Muscle of back (tissue), 11 donors: ENCODE results near the gene ARMC2. TPM values are rescaled to one million over a fixed set of nuclear protein-coding genes. Genes with fewer than 3 reads are reported as not detected.

ENCODE experiments used
- DNase-seq, 3 donors: peaks; one replicate each; pipeline versions ENCODE4 v3.0.0 to v3.0.0-alpha.2; 2013
- polyA plus RNA-seq, 10 donors: library from polyadenylated mRNA; unstranded; fragments of 120-200 nt; gene quantifications; one replicate each; pipeline ENCODE4 v1.2.1, GENCODE V29; 2013; ENCODE audit not compliant: insufficient read length in 10 of 10

ARMC2 gene
- polyA plus RNA-seq, 10 donors: 5.4 to 10.8 (median 7.7) TPM

DNA sequence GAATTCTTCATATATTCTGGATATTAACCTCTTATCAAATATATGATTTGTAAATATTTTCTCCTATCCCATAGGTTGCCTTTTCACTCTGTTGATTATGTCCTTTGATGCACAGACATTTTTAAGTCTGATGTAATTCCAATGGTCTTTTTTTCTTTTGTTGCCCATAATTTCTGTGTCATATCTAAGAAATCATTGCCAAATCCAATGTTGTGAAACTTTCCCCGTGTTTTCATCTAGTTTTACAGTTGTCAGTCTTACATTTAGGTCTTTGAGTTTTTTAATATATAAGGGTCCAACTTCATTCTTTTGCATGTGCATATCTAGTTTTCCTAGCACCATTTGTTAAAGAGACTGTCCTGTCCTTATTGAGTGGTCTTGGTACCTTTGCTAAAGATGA is 134.9 kb downstream of the ARMC2 start:
- no peak for DNase-seq

DNA sequence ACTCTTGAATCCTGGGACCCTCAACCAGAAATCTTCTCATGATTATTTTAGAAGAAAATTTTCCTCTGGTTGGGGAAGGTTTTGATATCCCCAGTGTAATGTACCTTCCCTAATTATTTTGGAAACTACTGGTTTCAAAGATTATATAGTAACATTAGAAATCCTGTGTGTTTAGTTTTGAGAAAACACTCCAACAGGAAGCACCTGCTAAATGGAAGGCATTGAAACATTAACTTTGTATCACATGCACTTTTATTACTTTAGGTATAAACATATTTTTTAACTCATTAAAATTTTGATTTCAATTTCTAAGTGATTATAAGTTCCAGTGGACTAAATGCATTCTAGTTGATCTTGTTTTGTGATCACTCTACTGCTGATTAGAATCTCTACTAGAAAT is 137.1 kb downstream of the ARMC2 start:
- DNase-seq: no peak

GRCh38 chr6:108987156-108987555 is 138.9 kb downstream of the ARMC2 start:
- DNase-seq: no peak

DNA sequence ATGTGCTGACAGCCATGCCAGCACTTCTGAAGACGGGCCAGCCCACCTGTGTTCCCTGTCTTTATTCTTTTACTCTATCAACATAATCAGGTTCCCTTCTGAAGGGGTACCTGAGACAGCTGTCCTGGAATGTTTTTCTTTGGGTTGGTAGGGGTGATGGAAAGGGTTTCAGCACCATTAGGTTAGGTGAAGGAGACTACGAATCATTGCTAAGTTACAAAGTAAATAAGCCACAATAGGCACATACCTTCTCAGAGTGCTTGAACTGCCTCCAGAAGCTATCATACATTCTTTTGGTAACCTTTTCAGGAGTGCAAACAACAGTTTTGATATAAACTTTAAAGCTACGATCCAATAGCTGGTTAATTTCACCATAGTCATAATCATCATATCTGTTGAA is 140.1 kb downstream of the ARMC2 start:
- no peak for DNase-seq

DNA sequence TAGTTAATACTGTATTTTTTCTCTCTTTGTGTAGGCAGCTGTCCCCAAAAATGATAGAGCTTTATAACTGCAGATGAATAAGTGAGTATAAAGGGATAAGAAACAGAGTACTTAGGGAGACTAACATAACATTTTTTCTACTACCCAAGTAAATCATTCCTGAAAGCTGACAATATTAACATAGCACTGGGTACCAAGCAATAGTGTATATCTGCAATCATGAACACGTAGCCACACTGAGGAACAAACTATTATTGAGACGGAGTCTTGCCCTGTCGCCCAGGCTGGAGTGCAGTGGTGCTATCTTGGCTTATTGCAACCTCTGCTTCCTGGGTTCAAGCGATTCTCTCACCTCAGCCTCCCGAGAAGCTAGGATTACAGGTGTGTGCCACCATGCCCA is 140.5 kb downstream of the ARMC2 start:
- DNase-seq: no peak

DNA sequence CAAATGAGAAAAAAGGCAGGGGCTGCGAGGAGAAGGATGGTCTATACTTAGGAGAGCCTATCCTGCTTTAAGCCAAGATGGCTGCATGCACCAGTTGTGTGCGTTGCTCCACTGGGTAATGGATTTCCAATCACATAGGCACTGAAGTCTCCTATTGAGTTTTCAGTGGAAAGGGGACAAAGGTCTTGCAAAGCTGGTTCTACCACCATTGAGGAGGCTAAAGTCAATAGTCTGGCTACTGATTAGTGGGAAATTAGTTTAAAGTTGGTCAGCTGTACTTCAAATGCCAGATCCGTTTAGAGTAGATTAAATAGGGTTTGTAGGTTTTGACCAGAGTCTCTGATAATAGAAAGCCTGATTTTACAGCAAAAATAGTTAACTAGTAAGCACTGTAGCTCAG is 141.5 kb downstream of the ARMC2 start:
- DNase-seq: no peak

DNA sequence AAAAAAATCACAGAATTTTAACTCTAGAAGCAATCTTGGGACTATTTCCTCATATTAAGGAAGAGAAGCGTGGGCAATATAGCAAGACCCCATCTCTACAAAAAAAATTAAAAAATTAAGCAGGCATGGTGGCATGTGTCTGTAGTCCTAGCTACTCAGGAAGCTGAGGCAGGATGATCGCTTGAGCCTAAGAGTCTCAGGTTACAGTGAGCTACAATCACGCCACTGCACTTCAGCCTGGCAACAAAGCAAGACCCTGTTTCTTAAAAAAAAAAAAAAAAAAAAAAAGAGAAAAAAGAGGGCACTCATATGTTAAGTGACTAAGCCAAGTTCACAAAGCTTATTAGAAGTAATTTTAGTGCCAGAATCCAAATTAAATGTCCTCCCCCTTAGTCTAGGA is 145.7 kb downstream of the ARMC2 start:
- no peak for DNase-seq

GRCh38 chr6:108995296-108995695 is 147.1 kb downstream of the ARMC2 start:
- no peak for DNase-seq

- DNase-seq: no peak
Observed at GRCh38 chr6:108996208-108996607, 148.0 kb downstream of the ARMC2 start.

DNA sequence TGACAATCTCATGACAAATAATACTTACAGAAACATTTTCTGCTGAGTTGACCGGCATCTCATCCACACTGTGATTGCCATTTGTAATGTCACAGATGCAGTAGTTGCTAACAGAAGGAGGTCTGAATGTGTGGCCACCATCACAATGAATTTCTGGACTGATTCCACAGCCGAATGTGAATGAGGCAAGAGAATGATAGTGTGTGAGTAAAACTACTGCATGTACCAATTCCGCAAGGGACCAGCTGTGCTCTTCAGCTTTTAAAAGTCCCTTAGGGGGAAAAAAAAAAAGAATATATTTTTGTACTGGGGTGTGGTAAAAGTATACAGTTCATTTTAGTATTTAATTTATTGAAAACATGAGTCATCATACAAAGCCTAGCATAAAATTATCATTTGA is 150.3 kb downstream of the ARMC2 start:
- no peak for DNase-seq

DNA sequence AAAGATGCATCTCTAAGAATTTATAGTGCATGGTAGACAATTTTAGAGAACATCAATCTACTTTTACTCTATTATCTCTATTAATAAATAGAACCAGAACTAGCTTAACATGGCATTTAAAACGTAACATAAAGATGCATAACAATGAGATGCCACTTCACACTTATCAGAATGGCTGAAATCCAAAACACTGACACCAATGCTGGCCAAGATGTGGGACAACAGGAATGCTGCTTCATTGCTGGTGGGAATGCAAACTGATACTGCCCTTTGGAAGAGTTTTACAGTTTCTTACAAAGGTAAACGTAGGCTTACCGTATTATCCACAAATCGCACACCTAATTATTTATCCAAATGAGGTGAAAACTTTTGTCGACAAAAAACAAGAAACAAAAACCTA is 151.2 kb downstream of the ARMC2 start:
- DNase-seq: no peak

GRCh38 chr6:109000289-109000688 is 152.1 kb downstream of the ARMC2 start:
- no peak for DNase-seq

DNA sequence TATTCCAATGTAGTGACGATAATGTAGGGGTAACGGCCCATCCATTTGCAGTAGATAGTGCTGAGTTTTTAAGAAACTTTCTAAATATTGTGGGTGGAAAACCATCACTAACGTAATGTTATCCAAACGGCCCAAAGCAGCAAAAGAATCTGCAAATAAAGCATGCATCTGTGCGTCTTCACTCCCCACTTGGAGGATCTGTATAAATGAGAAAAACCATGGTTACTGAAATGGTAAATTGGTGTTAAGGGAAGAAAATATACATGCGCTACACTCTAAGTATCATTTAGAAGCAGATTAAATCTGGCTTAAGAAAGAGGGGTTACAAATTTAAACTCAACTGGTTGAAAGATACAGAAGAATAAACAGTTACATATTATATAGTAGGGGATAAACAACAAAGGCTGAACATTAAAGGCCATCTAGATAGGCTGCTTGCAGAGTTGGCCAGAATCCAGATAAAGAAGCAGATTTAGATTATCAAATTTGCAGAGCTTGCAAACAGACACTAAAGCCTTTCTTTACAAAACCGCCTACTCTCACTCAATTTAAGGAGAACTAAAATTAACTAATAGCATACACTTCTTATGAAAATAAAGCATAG is 153.2 kb downstream of the ARMC2 start:
- peak in 1 of 3 donors; percentile 33 for DNase-seq

- peak; percentile 39 to 69 (median 45) for DNase-seq
Observed at GRCh38 chr6:109002051-109002697, 154.0 kb downstream of the ARMC2 start.

DNA sequence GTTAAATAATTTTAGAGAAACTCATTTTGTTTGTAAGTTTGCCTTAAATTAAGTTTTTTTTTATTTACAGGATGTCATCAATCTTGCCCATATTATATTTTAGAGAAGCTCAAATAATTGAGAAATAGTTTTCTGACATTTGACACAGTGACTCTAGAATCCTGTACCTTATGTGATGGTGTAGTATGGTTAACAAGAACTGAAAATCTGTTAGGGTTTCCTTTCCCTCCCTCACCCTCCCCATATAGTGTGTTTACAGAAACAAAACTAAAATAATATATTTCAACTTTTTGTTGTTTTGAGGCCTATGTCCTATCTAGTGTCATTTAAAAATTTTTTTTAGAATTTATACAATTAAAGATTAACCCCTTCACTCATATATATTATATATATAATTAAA is 154.7 kb downstream of the ARMC2 start:
- DNase-seq: no peak

DNA sequence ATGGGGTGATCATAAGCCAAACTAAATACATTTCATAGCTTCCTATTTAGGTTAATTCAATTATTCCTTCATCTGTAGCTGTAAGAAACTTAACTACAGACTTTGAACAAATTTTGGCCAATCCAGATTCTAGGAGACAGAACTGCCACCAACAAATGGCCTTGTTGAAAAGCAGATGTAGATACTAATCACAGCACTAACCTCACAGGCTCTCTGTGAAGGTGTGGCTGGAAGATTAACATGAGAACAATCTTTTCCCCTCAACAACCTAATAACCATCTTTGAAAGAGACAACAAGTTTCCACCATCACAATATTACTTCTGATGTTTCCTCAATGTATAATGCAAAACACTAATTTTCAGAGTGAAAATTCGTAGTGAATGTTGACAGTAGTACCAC is 158.6 kb downstream of the ARMC2 start:
- DNase-seq: no peak

DNA sequence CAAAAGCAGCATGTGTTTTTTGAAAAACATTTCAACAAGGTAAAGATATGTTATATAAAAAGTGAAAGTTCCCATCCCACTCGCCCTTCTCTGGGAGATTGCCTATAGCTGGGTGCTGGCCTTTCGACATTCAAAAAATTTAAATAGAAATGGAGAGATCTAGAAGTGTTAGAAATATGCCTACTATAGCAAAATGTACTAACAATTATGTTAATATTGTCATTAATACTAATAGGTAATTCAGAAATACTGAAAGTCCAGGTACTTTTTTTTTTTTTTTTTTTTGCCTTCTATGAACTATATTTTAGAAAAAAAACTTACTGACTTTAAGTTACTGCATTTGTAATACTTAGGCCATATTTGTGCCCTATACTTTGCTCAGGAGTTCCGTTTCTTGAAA is 159.3 kb downstream of the ARMC2 start:
- DNase-seq: no peak

DNA sequence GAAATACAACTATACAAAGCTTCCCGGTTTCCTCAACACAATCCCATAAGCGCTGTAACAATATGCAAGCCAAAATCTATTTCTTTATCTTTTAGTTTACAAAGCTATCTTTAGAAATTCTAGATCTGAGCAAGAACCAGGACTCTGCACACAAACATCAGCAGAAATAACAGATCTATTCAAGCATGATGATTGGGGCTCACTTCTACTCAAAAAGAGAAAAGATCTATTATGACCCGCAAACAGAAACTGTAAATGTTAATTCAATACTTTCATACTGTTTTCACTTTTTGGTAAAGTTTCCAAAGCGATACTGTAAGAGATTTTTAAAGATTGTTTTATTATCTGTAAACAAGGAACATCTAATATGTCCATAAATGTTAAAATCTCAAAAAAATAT is 159.8 kb downstream of the ARMC2 start:
- DNase-seq: no peak

DNA sequence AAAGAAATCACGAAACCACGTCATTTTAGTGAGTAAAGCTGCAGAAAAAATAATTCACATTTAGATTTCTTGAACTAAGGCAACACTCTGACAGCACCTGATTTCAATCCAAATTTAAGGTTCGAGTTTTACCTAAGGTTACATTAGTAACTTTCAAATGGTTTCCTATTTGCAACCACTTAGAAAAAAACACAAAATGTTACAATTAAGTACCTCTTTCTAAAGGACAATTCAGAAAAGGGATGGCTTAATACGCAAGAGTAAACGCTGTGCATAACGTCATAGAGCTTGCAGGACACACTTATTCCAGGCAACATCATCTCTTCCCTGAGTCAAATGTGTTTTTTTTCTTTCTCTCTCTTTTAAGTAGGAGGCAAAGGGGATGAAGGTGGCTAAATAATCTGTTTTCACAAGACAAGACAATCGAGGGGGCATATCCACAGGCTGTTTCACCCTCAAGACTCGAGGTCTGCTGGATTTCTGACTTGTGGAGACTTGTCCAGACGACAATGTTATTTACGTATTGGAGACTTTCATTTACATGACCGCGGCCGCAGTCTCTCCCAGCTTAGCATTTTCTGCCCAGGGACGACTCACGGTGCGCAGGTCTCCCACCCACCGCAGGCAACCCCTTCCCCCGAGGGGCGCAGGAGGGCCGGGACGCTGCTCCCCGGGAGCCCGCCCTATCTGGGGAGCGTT is 160.5 kb downstream of the ARMC2 start:
- DNase-seq: peak; percentile 33 to 82 (median 57)

DNA sequence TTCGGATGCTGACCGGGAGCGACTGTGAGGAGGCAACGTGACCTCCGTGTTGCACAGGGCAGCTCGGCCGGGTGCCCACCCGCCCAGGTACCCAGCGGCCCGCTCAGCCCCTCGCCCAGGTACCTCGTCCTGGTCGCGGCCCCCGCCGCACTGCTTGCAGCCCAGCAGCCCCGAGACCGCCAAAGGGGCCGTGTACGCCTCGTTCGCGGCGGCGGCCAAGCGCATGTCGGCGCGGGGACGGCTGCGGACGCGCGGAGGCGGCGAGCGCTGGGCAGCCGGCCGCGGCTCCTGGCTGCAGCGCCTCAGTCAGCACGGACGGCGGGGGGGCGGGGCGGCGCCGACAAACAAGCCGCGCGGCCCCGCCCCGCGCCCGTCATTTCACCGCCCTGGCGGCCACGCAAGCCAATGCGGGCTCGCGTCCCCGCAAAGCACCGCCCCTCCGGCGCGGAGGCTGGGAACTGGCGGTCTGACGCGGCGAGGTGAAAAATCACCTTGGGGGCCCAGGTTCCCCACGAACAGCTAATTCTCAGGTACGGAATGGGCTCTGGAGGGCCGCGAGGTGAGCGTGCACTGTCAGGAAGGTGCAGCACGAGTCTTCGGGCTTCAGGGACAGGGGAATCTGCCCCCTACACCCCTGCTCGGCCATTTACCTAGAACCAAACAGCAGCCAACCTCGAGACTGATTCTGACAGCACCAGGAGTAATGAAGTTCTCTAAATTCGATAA is 161.2 kb downstream of the ARMC2 start:
- DNase-seq: peak; percentile 89 to 97 (median 95)

DNA sequence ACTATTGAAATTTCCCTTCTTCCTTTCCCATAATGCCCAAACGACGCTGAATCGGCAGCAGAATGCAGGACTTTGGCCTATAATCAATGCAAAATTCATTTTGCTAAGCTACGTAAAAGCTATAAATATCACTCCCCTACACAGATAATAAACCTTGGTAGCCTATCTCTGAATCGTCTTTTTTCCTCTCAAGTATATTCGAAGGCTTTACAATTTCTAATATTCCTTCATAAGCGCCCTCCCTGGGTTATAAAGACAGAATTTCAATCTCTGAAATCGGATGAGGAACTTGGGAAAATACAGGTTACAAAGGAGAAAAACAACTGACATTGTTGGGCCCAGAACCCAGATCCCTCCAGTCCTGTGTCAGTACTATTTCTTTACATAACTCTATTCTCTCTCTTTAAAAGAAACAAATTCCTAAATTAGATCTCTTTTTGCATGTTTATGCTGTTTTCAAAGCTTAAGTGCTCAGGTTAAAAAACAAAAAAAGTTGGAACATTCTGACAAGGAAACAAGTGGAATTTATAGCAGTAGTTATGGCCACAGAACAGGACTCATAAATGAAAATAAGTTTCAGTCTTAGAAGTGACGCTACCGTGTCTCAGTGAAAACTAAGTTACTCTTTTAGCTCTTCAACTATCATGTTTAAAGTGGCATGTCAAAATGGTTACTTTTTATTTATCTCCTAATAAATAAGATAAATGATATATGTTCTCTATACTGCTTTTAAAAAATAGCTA is 161.9 kb downstream of the ARMC2 start:
- no peak for DNase-seq

- no peak for DNase-seq
Observed at GRCh38 chr6:109010705-109011102, 162.5 kb downstream of the ARMC2 start.
